OCI-LY7 (cell line): ENCODE data around the gene KBTBD12. TPM values are rescaled to one million over a fixed set of nuclear protein-coding genes. Genes with fewer than 3 reads are reported as not detected.

Experiments
- BruUV-seq: library from RNA; stranded (reverse); fragments of 400-500 nt; replicated peaks from 2 replicates; lab custom pipeline; 2021; lab: Mats Ljungman, UMichigan
- CTCF ChIA-PET: fragments of 300-600 bp; sonication (Branson Sonifier 250); formaldehyde crosslinking; loops from one replicate; lab custom pipeline; 2022; ENCODE audit warnings: antibody characterized with exemption; ENCODE audit not compliant: unreplicated experiment; lab: Charles Lee
- POLR2A ChIA-PET: fragments of 300-600 bp; sonication (Branson Sonifier 250); formaldehyde crosslinking; loops from one replicate; lab custom pipeline; 2022; ENCODE audit warnings: antibody characterized with exemption; lab: Charles Lee
- DNase-seq: peaks from one replicate; pipeline ENCODE4 v3.0.0-alpha.2; 2015; ENCODE audit warnings: low spot score
- H2AFZ ChIP-seq: fragments of 200-600 bp; sonication (generic), shearing (Covaris generic); 2 replicates; pipeline ENCODE4 v1.6.1; 2014; ENCODE audit warnings: mild to moderate bottlenecking, antibody characterized with exemption, low read length, moderate library complexity
- H3K27ac ChIP-seq: fragments of 200-600 bp; sonication (generic); 2 replicates; pipeline ENCODE4 v1.5.1; 2014; ENCODE audit warnings: mixed run types, low read depth, mild to moderate bottlenecking, moderate library complexity, low read length, inconsistent platforms; ENCODE audit not compliant: poor library complexity, severe bottlenecking
- H3K36me3 ChIP-seq: fragments of 200-600 bp; sonication (generic); 2 replicates; pipeline ENCODE4 v1.6.1; 2014; ENCODE audit warnings: mild to moderate bottlenecking, antibody characterized with exemption, low read length, moderate library complexity, mixed read lengths; ENCODE audit not compliant: insufficient read depth
- H3K4me1 ChIP-seq: fragments of 200-600 bp; sonication (generic); 2 replicates; pipeline ENCODE4 v1.5.1; 2014; ENCODE audit warnings: mild to moderate bottlenecking, low read length; ENCODE audit not compliant: insufficient read depth, poor library complexity, severe bottlenecking
- H3K4me2 ChIP-seq: fragments of 200-600 bp; sonication (generic); 2 replicates; pipeline ENCODE4 v1.6.1; 2014; ENCODE audit warnings: mild to moderate bottlenecking, low read length
- H3K4me3 ChIP-seq: fragments of 200-600 bp; sonication (generic); 2 replicates; pipeline ENCODE4 v1.5.1; 2014; ENCODE audit warnings: mild to moderate bottlenecking, low read depth, low read length; ENCODE audit not compliant: poor library complexity, severe bottlenecking
- H3K79me2 ChIP-seq: fragments of 200-600 bp; sonication (generic); 2 replicates; pipeline ENCODE4 v1.6.1; 2016; ENCODE audit warnings: low read depth, mild to moderate bottlenecking, low read length, moderate library complexity, mixed read lengths; ENCODE audit not compliant: insufficient read depth
- H3K9me2 ChIP-seq: fragments of 200-600 bp; sonication (generic); 2 replicates; pipeline ENCODE4 v1.6.1; 2016; ENCODE audit warnings: mild to moderate bottlenecking, low read length, mixed read lengths; ENCODE audit not compliant: insufficient read depth
- H3K9me3 ChIP-seq: fragments of 200-600 bp; sonication (generic); 2 replicates; pipeline ENCODE4 v1.6.1; 2014; ENCODE audit warnings: mild to moderate bottlenecking, mixed run types, low read length, mixed read lengths
- H4K20me1 ChIP-seq: fragments of 200-600 bp; sonication (generic); 2 replicates; pipeline ENCODE4 v1.6.1; 2014; ENCODE audit warnings: mild to moderate bottlenecking, antibody characterized with exemption, low read length, moderate library complexity, mixed read lengths; ENCODE audit not compliant: insufficient read depth
- EZH2phosphoT487 ChIP-seq: fragments of 200-600 bp; sonication (generic); IDR thresholded peaks from 2 replicates; pipeline ENCODE4 v1.6.1; 2018; ENCODE audit warnings: low read depth, borderline replicate concordance, mild to moderate bottlenecking, mixed run types, antibody characterized with exemption, low read length, moderate library complexity, mixed read lengths
- intact Hi-C: fragments of 100-400 bp; cut with micrococcal nuclease; formaldehyde crosslinking; loops from one replicate; pipeline ENCODE4 v1.10.0; 2022; ENCODE audit not compliant: unreplicated experiment
- total RNA-seq, 2 experiments: library from RNA; depleted of rRNA in 1 of 2; stranded (reverse); fragments of >200 nt in 1 of 2; shearing (Covaris generic) in 1 of 2; gene quantifications; 2 replicates each; pipeline ENCODE4 v1.2.3, GENCODE V29; 2014 to 2022
- TF ChIP-seq, protein P1 (sequence below): fragments of 200-600 bp; sonication (generic); conservative IDR thresholded peaks from 2 replicates; pipeline ENCODE4 v1.5.1; 2014; ENCODE audit warnings: mild to moderate bottlenecking, antibody characterized with exemption, low read length, moderate library complexity, mixed read lengths

The KBTBD12 gene
- total RNA-seq, 2 experiments from 2014 or later, result not detected

DNA sequence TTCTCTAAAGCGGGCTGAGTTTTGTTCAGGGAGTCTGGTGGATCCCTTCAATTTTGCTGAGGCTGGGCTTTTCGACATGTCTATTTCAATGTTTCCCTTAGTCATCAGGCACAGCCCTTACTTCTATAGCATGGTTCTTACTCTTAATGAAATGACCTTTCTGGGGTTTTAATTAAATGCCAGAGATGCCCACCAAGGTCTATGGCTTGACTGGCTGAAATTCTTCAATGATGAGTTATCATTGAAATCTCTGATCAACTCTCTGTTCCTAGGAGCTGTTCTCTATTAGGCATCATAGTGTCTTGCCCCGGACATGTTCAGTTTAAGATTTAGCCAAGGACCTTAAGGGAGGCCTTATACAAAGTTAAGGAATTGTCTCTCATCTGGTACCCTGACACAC is 33.4 kb upstream of the KBTBD12 start:
- DNase-seq, result no peak
- H3K4me2 ChIP-seq, result no peak overlapping the region
- H3K36me3 ChIP-seq, result no peaks in the 10 kb centered on the region
- BruUV-seq, result no TSS peak
- CTCF ChIA-PET, result no interaction called here
- H3K4me3 ChIP-seq, result no peak overlapping the region
- H3K9me3 ChIP-seq, result no peaks in the 10 kb centered on the region
- H3K4me1 ChIP-seq, result no peaks in the 10 kb centered on the region
- H3K9me2 ChIP-seq, result no peaks in the 10 kb centered on the region
- H3K27ac ChIP-seq, result no peak overlapping the region
- no peaks in the 10 kb centered on the region for H4K20me1 ChIP-seq
- H2AFZ ChIP-seq, result no peak overlapping the region
- TF ChIP-seq EZH2phosphoT487, result no peak
- TF ChIP-seq, protein P1, sequence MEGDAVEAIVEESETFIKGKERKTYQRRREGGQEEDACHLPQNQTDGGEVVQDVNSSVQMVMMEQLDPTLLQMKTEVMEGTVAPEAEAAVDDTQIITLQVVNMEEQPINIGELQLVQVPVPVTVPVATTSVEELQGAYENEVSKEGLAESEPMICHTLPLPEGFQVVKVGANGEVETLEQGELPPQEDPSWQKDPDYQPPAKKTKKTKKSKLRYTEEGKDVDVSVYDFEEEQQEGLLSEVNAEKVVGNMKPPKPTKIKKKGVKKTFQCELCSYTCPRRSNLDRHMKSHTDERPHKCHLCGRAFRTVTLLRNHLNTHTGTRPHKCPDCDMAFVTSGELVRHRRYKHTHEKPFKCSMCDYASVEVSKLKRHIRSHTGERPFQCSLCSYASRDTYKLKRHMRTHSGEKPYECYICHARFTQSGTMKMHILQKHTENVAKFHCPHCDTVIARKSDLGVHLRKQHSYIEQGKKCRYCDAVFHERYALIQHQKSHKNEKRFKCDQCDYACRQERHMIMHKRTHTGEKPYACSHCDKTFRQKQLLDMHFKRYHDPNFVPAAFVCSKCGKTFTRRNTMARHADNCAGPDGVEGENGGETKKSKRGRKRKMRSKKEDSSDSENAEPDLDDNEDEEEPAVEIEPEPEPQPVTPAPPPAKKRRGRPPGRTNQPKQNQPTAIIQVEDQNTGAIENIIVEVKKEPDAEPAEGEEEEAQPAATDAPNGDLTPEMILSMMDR, result no peak
- H3K79me2 ChIP-seq, result no peaks in the 10 kb centered on the region
- intact Hi-C loops, result no loop called here
- POLR2A ChIA-PET, result no interaction called here

DNA sequence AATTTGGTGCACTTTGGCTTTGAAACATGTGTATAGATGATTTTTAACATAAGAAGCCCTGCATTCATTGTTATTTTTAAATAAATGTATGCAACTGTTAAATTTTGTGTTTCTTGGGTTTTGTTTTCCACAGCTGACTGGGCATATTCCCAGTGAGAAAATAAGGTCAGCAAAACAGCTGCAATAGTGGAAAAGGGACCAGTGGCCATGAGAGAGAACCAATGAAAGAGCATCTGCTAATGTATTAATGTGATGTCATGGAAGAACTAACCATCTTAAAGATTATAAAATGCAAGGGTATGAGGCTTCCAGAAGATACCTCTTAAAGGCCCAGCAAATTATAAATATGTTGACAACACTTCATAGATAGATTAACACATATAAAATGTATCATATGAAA is 31.0 kb upstream of the KBTBD12 start:
- CTCF ChIA-PET, result no interaction called here
- TF ChIP-seq, protein P1, result no peak
- TF ChIP-seq EZH2phosphoT487, result no peak
- Histone ChIP-seq H3K79me2 (no peaks in the 10 kb centered on the region), H3K4me2 (no peak overlapping the region), H3K27ac (no peak overlapping the region), H3K36me3 (no peaks in the 10 kb centered on the region), H3K9me3 (no peaks in the 10 kb centered on the region), H3K9me2 (no peaks in the 10 kb centered on the region), H3K4me1 (no peaks in the 10 kb centered on the region), H4K20me1 (no peaks in the 10 kb centered on the region), H3K4me3 (no peak overlapping the region), H2AFZ (no peak overlapping the region)
- intact Hi-C loops, result no loop called here
- no TSS peak for BruUV-seq
- no peak for DNase-seq
- POLR2A ChIA-PET, result no interaction called here

DNA sequence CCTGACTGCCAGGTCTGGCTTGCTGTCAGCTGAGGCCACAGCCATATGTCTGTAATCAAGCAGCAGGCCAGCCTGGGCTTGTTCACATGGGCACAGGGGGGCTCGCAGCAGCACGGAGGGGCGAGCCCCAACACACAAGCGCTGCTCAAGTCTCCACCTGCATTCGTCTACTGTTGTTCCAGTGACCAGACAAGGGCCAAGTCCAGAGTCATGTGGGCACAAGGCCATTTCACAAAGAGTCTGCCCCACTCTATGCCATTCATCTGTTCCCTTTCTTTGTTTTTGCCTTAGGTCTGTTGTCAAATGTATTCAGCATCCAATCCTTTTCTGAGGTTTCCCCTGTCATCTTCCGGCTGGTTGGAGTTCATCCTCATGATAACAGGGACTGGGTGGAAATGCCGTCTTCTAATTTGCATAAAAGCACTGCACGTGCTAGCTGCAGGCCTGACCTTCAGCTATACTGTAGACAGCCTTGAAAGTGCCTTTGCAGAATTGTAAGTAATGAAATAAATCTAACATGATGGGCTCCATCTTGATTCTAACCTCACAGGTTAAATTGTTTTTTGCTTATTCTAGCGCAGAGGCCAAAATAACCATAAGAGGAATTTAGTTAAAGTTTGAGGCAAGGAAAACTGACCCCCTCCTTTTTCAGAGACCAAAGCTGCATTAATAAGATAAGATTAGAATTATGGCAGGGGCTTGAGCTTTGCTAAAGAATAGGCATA is 28.6 kb upstream of the KBTBD12 start:
- intact Hi-C loops, result no loop called here

More for the DNA sequence above, 28.6 kb upstream of the KBTBD12 start:
- H3K9me3 ChIP-seq, result no peaks in the 10 kb centered on the region
- no TSS peak for BruUV-seq
- no peak overlapping the region for H3K4me3 ChIP-seq
- TF ChIP-seq, protein P1, result no peak
- TF ChIP-seq EZH2phosphoT487, result no peak
- H3K36me3 ChIP-seq, result no peaks in the 10 kb centered on the region
- H2AFZ ChIP-seq, result no peak overlapping the region
- H4K20me1 ChIP-seq, result no peaks in the 10 kb centered on the region
- no peaks in the 10 kb centered on the region for H3K9me2 ChIP-seq
- H3K4me1 ChIP-seq, result no peaks in the 10 kb centered on the region
- ChIA-PET POLR2A (no interaction called here), CTCF (no interaction called here)
- no peaks in the 10 kb centered on the region for H3K79me2 ChIP-seq
- no peak overlapping the region for H3K27ac ChIP-seq
- H3K4me2 ChIP-seq, result no peak overlapping the region
- DNase-seq, result no peak
